IPS DF 4.7 (cell line): ENCODE measurements around the gene EMC1.
A peak's percentile ranks its signal among the peaks of the same experiment; 100 is the strongest.
"Not testable (repeated sequence)": the region's sequence is repeated elsewhere in the genome, so short reads cannot be mapped to it uniquely, and the experiment has no call there.

Source experiments
- DNase-seq: peaks from one replicate; pipeline ENCODE4 v3.0.0-alpha.2; 2013; ENCODE audit warnings: low spot score; ENCODE audit errors: extremely low read depth

The EMC1 gene

GRCh38 chr1:19216585-19216984 is 34.7 kb downstream of the EMC1 start:
- not testable (repeated sequence) for DNase-seq

- no peak for DNase-seq
Observed at GRCh38 chr1:19213580-19213979, 37.7 kb downstream of the EMC1 start.

- DNase-seq: no peak
Observed at GRCh38 chr1:19212167-19212566, 39.2 kb downstream of the EMC1 start.

GRCh38 chr1:19210772-19211549 is 40.4 kb downstream of the EMC1 start:
- no peak for DNase-seq

GRCh38 chr1:19209990-19210771 is 41.1 kb downstream of the EMC1 start, which contains the start of gene UBR4:
UBR4 (minus strand) TSS chr1:19210266; CDS start chr1:19210248, 18 bp downstream.
- DNase-seq: peak; percentile 74

GRCh38 chr1:19209439-19209989 is 41.8 kb downstream of the EMC1 start:
- no peak for DNase-seq

- DNase-seq: no peak
Observed at GRCh38 chr1:19208710-19209438, 42.5 kb downstream of the EMC1 start.

- no peak for DNase-seq
Observed at GRCh38 chr1:19206947-19207346, 44.4 kb downstream of the EMC1 start.

- DNase-seq: no peak
Observed at GRCh38 chr1:19205845-19206244, 45.5 kb downstream of the EMC1 start.

- DNase-seq: no peak
Observed at GRCh38 chr1:19205403-19205802, 45.9 kb downstream of the EMC1 start.

- DNase-seq: no peak
Observed at GRCh38 chr1:19204446-19205266, 46.7 kb downstream of the EMC1 start.

GRCh38 chr1:19203440-19203839 is 47.9 kb downstream of the EMC1 start:
- no peak for DNase-seq

GRCh38 chr1:19202396-19202795 is 48.9 kb downstream of the EMC1 start:
- no peak for DNase-seq

- no peak for DNase-seq
Observed at GRCh38 chr1:19199969-19200604, 51.2 kb downstream of the EMC1 start.

GRCh38 chr1:19199329-19199968 is 51.9 kb downstream of the EMC1 start:
- no peak for DNase-seq

- DNase-seq: no peak
Observed at GRCh38 chr1:19198820-19199219, 52.5 kb downstream of the EMC1 start.

- DNase-seq: no peak
Observed at GRCh38 chr1:19197845-19198244, 53.5 kb downstream of the EMC1 start.

GRCh38 chr1:19196331-19196730 is 55.0 kb downstream of the EMC1 start:
- DNase-seq: no peak

- DNase-seq: no peak
Observed at GRCh38 chr1:19193004-19193403, 58.3 kb downstream of the EMC1 start.

- no peak for DNase-seq
Observed at GRCh38 chr1:19191811-19192210, 59.5 kb downstream of the EMC1 start.
